ENCODE data around the gene CNTN4.

CNTN4 gene

DNA sequence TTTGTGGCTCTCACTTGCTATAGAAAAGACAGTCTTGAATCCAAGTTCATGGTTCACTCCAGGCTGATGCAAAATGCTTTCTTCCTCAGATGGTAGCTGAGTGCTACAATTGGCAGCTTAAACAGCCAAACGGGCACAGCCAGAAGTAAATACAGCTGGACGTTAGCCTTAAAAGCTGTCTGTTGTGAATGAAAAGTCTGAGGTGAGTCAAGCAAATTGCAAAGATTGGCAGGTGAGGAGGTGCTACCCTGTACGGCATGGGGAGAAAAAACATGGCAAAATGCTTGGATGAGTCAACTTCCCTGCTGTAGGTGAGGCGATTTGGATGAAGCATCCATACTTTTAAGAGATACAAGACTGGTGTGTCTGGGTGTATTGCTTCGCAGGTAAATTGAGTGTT, 971.1 kb downstream of the CNTN4 start:
- Histone ChIP-seq H3K9me3 (ENCODE audit: control insufficient read depth in 1 of 2, low read length in 2 of 2) (no peaks in the 10 kb centered on the region), H3K36me3 (ENCODE audit: control insufficient read depth in 1 of 2, insufficient read depth in 2 of 2, low read length in 2 of 2) (no peaks in the 10 kb centered on the region), H3K4me3 (ENCODE audit: low read depth in 1 of 2, low read length in 2 of 2) (no peak overlapping the region), H3K27ac (ENCODE audit: low read depth, low read length) (no peak overlapping the region), H3K4me1 (ENCODE audit: control insufficient read depth in 1 of 2, insufficient read depth in 2 of 2, low read length in 2 of 2) (no peaks in the 10 kb centered on the region), H3K9ac (ENCODE audit: low read depth in 1 of 2, low read length in 2 of 2) (no peak overlapping the region), H3K27me3 (ENCODE audit: control insufficient read depth in 1 of 2, insufficient read depth in 2 of 2, low read length in 2 of 2) (no peaks in the 10 kb centered on the region)

DNA sequence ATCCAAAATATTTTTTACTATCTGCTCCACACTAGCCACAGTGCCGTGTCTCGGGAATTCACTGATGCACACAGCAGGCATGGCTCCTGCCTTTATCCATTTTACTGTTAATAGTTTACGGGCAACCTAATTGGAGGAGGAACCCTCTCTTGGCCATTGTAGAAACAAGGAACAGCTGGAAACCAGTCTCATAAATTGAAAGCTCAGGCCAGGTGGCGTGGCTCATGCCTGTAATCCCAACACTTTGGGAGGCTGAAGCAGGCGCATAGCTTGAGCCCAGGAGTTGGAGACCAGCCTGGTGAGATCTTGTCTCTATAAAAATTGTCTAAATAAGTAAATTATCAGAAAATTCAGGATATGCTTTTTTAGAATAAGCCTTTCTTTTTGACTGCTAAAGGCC, 972.5 kb downstream of the CNTN4 start:
- H3K9me3 ChIP-seq (ENCODE audit: control insufficient read depth in 1 of 2, low read length in 2 of 2), result no peaks in the 10 kb centered on the region
- no peak overlapping the region for H3K9ac ChIP-seq (ENCODE audit: low read depth in 1 of 2, low read length in 2 of 2)
- no peak overlapping the region for H3K27ac ChIP-seq (ENCODE audit: low read depth, low read length)
- no peaks in the 10 kb centered on the region for H3K4me1 ChIP-seq (ENCODE audit: control insufficient read depth in 1 of 2, insufficient read depth in 2 of 2, low read length in 2 of 2)
- H3K27me3 ChIP-seq (ENCODE audit: control insufficient read depth in 1 of 2, insufficient read depth in 2 of 2, low read length in 2 of 2), result no peaks in the 10 kb centered on the region
- H3K36me3 ChIP-seq (ENCODE audit: control insufficient read depth in 1 of 2, insufficient read depth in 2 of 2, low read length in 2 of 2), result no peaks in the 10 kb centered on the region
- H3K4me3 ChIP-seq (ENCODE audit: low read depth in 1 of 2, low read length in 2 of 2), result no peak overlapping the region

DNA sequence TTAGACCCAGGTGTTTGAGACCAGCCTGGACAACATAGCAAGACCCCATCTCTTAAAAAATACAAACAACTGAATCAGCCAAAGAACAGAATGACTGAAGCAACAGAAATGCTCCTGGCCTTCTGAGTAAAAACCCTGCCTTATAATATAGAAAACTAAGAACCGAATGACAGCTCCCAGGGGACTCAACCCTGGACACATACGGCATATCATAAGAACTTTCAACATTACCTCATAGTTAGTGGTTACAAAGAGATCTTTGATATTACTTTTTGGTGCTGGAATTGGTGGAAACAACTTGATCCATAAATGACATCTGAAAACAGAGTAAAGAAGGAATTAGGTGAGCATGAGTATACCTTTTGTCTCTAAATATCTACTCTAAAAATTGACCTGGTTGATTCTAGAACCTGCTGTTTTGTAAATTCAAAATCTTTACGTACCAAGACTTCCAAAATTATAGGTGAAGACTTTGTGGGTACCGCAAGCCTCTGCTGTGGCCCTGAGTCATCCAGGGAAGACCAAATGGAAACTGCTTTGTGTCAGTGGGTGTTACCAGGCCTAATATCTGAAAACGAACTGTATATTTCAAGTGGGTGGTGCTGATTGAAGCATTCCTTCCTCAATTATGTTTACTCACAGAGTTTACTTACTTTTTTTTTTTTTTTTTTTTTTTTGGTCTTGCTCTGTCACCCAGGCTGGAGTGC, 976.0 kb downstream of the CNTN4 start:
- no peak overlapping the region for H3K9ac ChIP-seq (ENCODE audit: low read depth in 1 of 2, low read length in 2 of 2)
- H3K4me1 ChIP-seq (ENCODE audit: control insufficient read depth in 1 of 2, insufficient read depth in 2 of 2, low read length in 2 of 2), result no peaks in the 10 kb centered on the region
- no peak overlapping the region for H3K27ac ChIP-seq (ENCODE audit: low read depth, low read length)
- H3K9me3 ChIP-seq (ENCODE audit: control insufficient read depth in 1 of 2, low read length in 2 of 2), result no peaks in the 10 kb centered on the region
- no peaks in the 10 kb centered on the region for H3K27me3 ChIP-seq (ENCODE audit: control insufficient read depth in 1 of 2, insufficient read depth in 2 of 2, low read length in 2 of 2)
- no peak overlapping the region for H3K4me3 ChIP-seq (ENCODE audit: low read depth in 1 of 2, low read length in 2 of 2)
- no peaks in the 10 kb centered on the region for H3K36me3 ChIP-seq (ENCODE audit: control insufficient read depth in 1 of 2, insufficient read depth in 2 of 2, low read length in 2 of 2)

DNA sequence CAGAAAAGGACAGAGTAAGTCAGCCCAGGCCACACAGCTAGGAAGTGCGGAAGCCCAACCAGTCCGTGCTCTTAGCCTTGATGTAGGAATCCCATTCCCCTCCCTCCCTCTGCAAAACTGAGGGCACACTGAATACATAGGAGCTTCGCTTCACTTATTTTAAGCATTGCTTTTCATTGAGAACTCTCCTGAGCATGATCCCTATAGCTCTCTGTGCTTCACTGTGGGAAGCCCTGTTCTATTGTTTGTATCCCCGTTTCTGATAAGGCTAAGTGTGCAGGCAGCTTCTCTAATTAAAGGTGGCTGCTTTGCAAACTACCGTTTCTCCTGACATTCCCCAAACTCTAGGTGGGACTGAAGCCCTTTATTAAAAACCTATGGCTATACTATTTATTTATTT, 981.6 kb downstream of the CNTN4 start:
- no peak overlapping the region for H3K27ac ChIP-seq (ENCODE audit: low read depth, low read length)
- no peaks in the 10 kb centered on the region for H3K4me1 ChIP-seq (ENCODE audit: control insufficient read depth in 1 of 2, insufficient read depth in 2 of 2, low read length in 2 of 2)
- no peaks in the 10 kb centered on the region for H3K27me3 ChIP-seq (ENCODE audit: control insufficient read depth in 1 of 2, insufficient read depth in 2 of 2, low read length in 2 of 2)
- H3K36me3 ChIP-seq (ENCODE audit: control insufficient read depth in 1 of 2, insufficient read depth in 2 of 2, low read length in 2 of 2), result no peaks in the 10 kb centered on the region
- H3K9me3 ChIP-seq (ENCODE audit: control insufficient read depth in 1 of 2, low read length in 2 of 2), result no peaks in the 10 kb centered on the region
- H3K9ac ChIP-seq (ENCODE audit: low read depth in 1 of 2, low read length in 2 of 2), result no peak overlapping the region
- no peak overlapping the region for H3K4me3 ChIP-seq (ENCODE audit: low read depth in 1 of 2, low read length in 2 of 2)

DNA sequence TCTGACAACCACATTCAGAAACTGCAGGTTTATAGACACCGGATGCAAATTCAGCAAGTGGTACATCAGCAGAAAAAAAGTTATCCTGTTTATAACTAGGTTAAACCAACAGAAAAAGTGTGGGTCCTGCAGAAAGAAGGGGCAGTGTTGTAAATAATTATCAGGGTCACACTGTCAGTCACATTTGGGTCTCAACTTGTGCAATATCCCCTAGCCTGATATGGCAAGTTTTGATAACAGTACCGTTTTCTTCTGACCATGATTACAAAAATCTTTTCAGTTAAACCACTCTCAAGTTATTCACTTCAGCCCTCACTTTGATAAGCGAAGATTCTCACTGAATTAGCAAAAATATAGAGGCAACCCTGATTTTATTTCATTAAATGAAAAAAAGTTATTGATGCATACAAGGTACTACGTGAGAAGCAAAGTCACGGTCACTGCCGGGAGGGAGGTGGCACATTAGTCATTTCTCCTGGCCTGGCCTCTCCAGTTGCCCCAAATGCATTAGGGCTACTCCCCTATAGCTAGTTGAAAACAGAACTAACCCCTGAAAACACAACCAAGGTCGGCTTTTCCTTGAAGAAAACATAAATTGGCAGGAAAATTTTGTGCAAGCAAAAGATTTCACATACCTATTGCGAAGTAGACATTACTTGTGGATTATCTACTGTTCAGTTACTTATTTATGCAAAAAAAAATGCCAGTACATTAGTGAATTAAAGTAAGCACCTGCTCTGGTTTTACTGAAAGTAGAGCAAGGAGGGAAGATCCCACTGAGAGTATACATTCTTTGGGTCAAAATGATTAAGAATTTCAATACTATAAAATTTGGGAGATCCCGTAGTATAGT, 982.9 kb downstream of the CNTN4 start:
- no peaks in the 10 kb centered on the region for H3K27me3 ChIP-seq (ENCODE audit: control insufficient read depth in 1 of 2, insufficient read depth in 2 of 2, low read length in 2 of 2)
- H3K36me3 ChIP-seq (ENCODE audit: control insufficient read depth in 1 of 2, insufficient read depth in 2 of 2, low read length in 2 of 2), result no peaks in the 10 kb centered on the region
- H3K4me1 ChIP-seq (ENCODE audit: control insufficient read depth in 1 of 2, insufficient read depth in 2 of 2, low read length in 2 of 2), result no peaks in the 10 kb centered on the region
- no peak overlapping the region for H3K9ac ChIP-seq (ENCODE audit: low read depth in 1 of 2, low read length in 2 of 2)
- H3K4me3 ChIP-seq (ENCODE audit: low read depth in 1 of 2, low read length in 2 of 2), result no peak overlapping the region
- no peaks in the 10 kb centered on the region for H3K9me3 ChIP-seq (ENCODE audit: control insufficient read depth in 1 of 2, low read length in 2 of 2)
- H3K27ac ChIP-seq (ENCODE audit: low read depth, low read length), result no peak overlapping the region

DNA sequence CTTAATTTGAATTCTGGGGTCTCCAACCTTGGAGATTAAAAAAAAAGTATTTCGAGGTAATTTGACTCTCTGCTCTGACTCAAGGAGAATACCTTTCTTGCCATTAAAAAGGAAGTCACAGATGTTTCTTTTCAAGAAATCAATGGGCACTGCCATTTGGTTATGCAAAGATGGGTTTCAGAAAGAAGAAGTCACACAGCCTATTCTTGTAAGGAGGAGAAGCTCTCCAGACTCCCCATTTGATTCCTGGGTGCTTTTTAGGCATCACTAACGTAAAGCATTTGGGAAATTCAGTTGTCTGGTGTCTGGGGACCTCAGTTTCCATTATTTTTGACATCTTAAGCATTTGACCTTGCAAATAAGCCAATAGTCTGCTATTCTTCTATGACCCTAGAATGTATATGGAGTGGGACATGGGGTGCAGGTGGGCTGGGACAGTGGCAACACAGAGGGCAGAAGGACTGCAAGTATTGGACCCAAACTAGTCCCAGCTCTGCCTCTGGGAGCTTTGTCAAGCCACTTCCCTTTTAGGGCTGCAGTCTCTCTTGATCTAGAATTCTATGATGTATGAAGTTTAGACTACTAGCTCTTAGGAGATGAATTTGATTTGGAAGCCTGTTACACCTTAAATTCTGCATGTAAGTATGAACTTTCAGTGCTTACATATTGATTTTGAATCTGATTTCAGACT, 983.7 kb downstream of the CNTN4 start:
- Histone ChIP-seq H3K27ac (ENCODE audit: low read depth, low read length) (no peak overlapping the region), H3K9ac (ENCODE audit: low read depth in 1 of 2, low read length in 2 of 2) (no peak overlapping the region), H3K4me3 (ENCODE audit: low read depth in 1 of 2, low read length in 2 of 2) (no peak overlapping the region), H3K36me3 (ENCODE audit: control insufficient read depth in 1 of 2, insufficient read depth in 2 of 2, low read length in 2 of 2) (no peaks in the 10 kb centered on the region), H3K4me1 (ENCODE audit: control insufficient read depth in 1 of 2, insufficient read depth in 2 of 2, low read length in 2 of 2) (no peaks in the 10 kb centered on the region), H3K27me3 (ENCODE audit: control insufficient read depth in 1 of 2, insufficient read depth in 2 of 2, low read length in 2 of 2) (no peaks in the 10 kb centered on the region), H3K9me3 (ENCODE audit: control insufficient read depth in 1 of 2, low read length in 2 of 2) (no peaks in the 10 kb centered on the region)

DNA sequence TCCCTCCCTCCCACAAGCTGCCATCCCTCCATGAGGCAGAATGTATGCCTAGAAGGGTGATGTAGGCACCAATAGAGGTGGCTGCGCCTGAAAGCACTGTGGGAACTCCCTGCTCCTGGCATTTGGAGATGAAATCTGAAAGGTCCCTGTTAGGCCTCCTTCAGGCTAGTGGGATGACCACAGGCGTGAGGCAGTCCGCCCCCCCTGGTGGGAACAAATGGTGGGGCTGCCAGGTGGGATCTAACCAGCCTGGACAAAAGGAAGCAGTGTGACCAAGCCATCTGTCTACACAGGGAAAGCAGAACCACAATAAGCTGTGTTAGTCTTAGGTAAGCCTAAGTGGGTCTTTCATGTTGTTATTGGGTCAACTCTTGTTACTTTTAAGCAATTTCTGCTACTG, 986.2 kb downstream of the CNTN4 start:
- H3K9ac ChIP-seq (ENCODE audit: low read depth in 1 of 2, low read length in 2 of 2), result no peak overlapping the region
- no peaks in the 10 kb centered on the region for H3K4me1 ChIP-seq (ENCODE audit: control insufficient read depth in 1 of 2, insufficient read depth in 2 of 2, low read length in 2 of 2)
- no peaks in the 10 kb centered on the region for H3K9me3 ChIP-seq (ENCODE audit: control insufficient read depth in 1 of 2, low read length in 2 of 2)
- H3K27me3 ChIP-seq (ENCODE audit: control insufficient read depth in 1 of 2, insufficient read depth in 2 of 2, low read length in 2 of 2), result no peaks in the 10 kb centered on the region
- no peaks in the 10 kb centered on the region for H3K36me3 ChIP-seq (ENCODE audit: control insufficient read depth in 1 of 2, insufficient read depth in 2 of 2, low read length in 2 of 2)
- H3K4me3 ChIP-seq (ENCODE audit: low read depth in 1 of 2, low read length in 2 of 2), result no peak overlapping the region
- H3K27ac ChIP-seq (ENCODE audit: low read depth, low read length), result no peak overlapping the region

DNA sequence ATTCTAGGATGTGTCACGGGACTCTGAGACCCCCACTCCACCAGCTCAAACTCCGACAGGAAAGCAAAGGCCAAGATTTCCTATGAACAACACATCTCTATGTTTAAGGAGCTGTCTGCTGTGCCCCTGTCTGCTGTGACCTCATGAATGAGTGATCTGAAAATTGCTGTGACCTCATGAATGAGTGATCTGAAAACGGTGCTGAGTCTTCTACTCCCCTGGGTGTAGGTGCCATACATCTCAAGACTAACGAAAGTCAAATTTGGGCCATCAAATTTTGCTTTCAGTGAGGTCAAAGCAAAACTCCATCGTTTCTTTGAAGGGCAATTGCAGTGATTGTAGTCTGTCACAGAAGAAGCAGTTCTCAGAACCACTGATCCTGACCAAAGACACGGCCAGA, 987.1 kb downstream of the CNTN4 start:
- H3K27ac ChIP-seq (ENCODE audit: low read depth, low read length), result no peak overlapping the region
- H3K9me3 ChIP-seq (ENCODE audit: control insufficient read depth in 1 of 2, low read length in 2 of 2), result no peaks in the 10 kb centered on the region

DNA sequence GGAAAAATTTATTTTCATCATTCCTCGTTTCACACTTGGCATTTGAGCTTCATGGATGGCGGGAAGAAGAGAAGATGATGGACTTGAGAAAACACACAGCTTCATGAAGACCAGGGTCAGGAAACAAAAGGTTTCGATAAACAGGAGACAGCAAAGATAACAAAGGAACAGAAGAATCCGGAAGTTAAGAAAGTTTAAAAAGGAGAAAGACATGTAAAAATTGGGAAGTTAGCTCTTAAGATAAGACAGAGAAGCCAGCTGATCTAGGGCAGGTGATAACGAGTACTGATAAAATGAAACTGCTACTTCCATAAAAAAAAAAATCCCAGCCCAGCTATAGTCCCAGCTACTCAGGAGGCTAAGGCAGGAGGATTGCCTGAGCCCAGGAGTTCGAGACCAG, 987.6 kb downstream of the CNTN4 start:
- no peak overlapping the region for H3K27ac ChIP-seq (ENCODE audit: low read depth, low read length)

More for the DNA sequence above, 987.1 kb downstream of the CNTN4 start:
- Histone ChIP-seq H3K4me1 (ENCODE audit: control insufficient read depth in 1 of 2, insufficient read depth in 2 of 2, low read length in 2 of 2) (no peaks in the 10 kb centered on the region), H3K27me3 (ENCODE audit: control insufficient read depth in 1 of 2, insufficient read depth in 2 of 2, low read length in 2 of 2) (no peaks in the 10 kb centered on the region), H3K36me3 (ENCODE audit: control insufficient read depth in 1 of 2, insufficient read depth in 2 of 2, low read length in 2 of 2) (no peaks in the 10 kb centered on the region), H3K9ac (ENCODE audit: low read depth in 1 of 2, low read length in 2 of 2) (no peak overlapping the region), H3K4me3 (ENCODE audit: low read depth in 1 of 2, low read length in 2 of 2) (no peak overlapping the region)

DNA sequence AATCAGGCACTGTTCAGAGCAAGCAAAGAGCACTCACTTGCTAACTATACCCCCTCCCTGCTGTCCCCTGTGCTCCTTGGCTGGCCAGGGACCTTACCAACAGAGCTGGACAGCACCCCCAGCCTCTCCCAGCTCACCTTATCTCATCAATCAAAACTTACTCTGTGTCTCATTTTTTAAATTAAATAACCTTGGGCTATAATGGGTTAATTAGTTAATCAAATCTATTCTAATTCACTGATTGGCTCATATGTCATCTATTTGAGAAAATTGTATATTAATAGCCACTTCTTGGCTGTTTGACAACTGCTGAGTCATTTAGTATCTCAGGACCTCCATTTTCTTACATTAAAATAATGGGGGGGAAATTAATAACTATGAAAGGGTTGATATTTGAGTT, 988.6 kb downstream of the CNTN4 start:
- Histone ChIP-seq H3K9ac (ENCODE audit: low read depth in 1 of 2, low read length in 2 of 2) (no peak overlapping the region), H3K9me3 (ENCODE audit: control insufficient read depth in 1 of 2, low read length in 2 of 2) (no peaks in the 10 kb centered on the region), H3K4me3 (ENCODE audit: low read depth in 1 of 2, low read length in 2 of 2) (no peak overlapping the region), H3K27me3 (ENCODE audit: control insufficient read depth in 1 of 2, insufficient read depth in 2 of 2, low read length in 2 of 2) (no peaks in the 10 kb centered on the region), H3K27ac (ENCODE audit: low read depth, low read length) (no peak overlapping the region), H3K36me3 (ENCODE audit: control insufficient read depth in 1 of 2, insufficient read depth in 2 of 2, low read length in 2 of 2) (no peaks in the 10 kb centered on the region), H3K4me1 (ENCODE audit: control insufficient read depth in 1 of 2, insufficient read depth in 2 of 2, low read length in 2 of 2) (no peaks in the 10 kb centered on the region)

More for the DNA sequence above, 987.6 kb downstream of the CNTN4 start:
- Histone ChIP-seq H3K9ac (ENCODE audit: low read depth in 1 of 2, low read length in 2 of 2) (no peak overlapping the region), H3K4me1 (ENCODE audit: control insufficient read depth in 1 of 2, insufficient read depth in 2 of 2, low read length in 2 of 2) (no peaks in the 10 kb centered on the region), H3K36me3 (ENCODE audit: control insufficient read depth in 1 of 2, insufficient read depth in 2 of 2, low read length in 2 of 2) (no peaks in the 10 kb centered on the region), H3K4me3 (ENCODE audit: low read depth in 1 of 2, low read length in 2 of 2) (no peak overlapping the region), H3K27me3 (ENCODE audit: control insufficient read depth in 1 of 2, insufficient read depth in 2 of 2, low read length in 2 of 2) (no peaks in the 10 kb centered on the region), H3K9me3 (ENCODE audit: control insufficient read depth in 1 of 2, low read length in 2 of 2) (no peaks in the 10 kb centered on the region)
